Smooth muscle cell (in vitro differentiated cells): Measurements from ENCODE around the gene PTGER1. TPM values are rescaled to one million over a fixed set of nuclear protein-coding genes. Genes with fewer than 3 reads are reported as not detected.

Experiments
- DNase-seq: peaks from one replicate; lab custom pipeline; 2025; ENCODE audit not compliant: unreplicated experiment; lab: John Stamatoyannopoulos, UW
- H2AFZ ChIP-seq: fragments of 200-600 bp; sonication (generic); 2 replicates; pipeline ENCODE4 v1.6.0; 2016; ENCODE audit warnings: antibody characterized with exemption, low read depth, mild to moderate bottlenecking
- H3F3A ChIP-seq: fragments of 200-600 bp; sonication (generic); 2 replicates; pipeline ENCODE4 v1.6.0; 2017; ENCODE audit warnings: antibody characterized with exemption, low read depth
- H3K27ac ChIP-seq: fragments of 200-600 bp; sonication (generic); 2 replicates; pipeline ENCODE4 v1.5.1; 2016; ENCODE audit warnings: low read depth, mild to moderate bottlenecking
- H3K27me3 ChIP-seq: fragments of 200-600 bp; sonication (generic); 2 replicates; pipeline ENCODE4 v1.6.1; 2016; ENCODE audit warnings: low read depth, mild to moderate bottlenecking
- H3K36me3 ChIP-seq: fragments of 200-600 bp; sonication (generic); 2 replicates; pipeline ENCODE4 v1.5.1; 2016; ENCODE audit warnings: low read depth
- H3K4me1 ChIP-seq: fragments of 200-600 bp; sonication (generic); 2 replicates; pipeline ENCODE4 v1.5.1; 2016; ENCODE audit warnings: low read depth
- H3K4me2 ChIP-seq: fragments of 200-600 bp; sonication (generic); 2 replicates; pipeline ENCODE4 v1.6.0; 2016; ENCODE audit warnings: mild to moderate bottlenecking
- H3K4me3 ChIP-seq: fragments of 200-600 bp; sonication (generic); 2 replicates; pipeline ENCODE4 v1.5.1; 2016; ENCODE audit warnings: mild to moderate bottlenecking
- H3K79me2 ChIP-seq: fragments of 200-600 bp; sonication (generic); 2 replicates; pipeline ENCODE4 v1.6.0; 2016; ENCODE audit warnings: low read depth, mild to moderate bottlenecking
- H3K9ac ChIP-seq: fragments of 200-600 bp; sonication (generic); 2 replicates; pipeline ENCODE4 v1.6.0; 2016; ENCODE audit warnings: low read depth
- H3K9me3 ChIP-seq: fragments of 200-600 bp; sonication (generic); replicated peaks from 2 replicates; pipeline ENCODE4 v1.5.1; 2016; ENCODE audit warnings: low read depth
- H4K20me1 ChIP-seq: fragments of 200-600 bp; sonication (generic); 2 replicates; pipeline ENCODE4 v1.6.0; 2016; ENCODE audit warnings: low read depth
- WGBS: methylation state at CpG from one replicate; pipeline ENCODE4 v1.1.7; 2016; ENCODE audit warnings: low lambda C conversion rate; 5-methylcytosine and 5-hydroxymethylcytosine counted together
- polyA plus RNA-seq: library from polyadenylated mRNA; unstranded; fragments of >200 nt; fragmentation: Nextera tagmentation; extraction: Ambion mirVana; gene quantifications from 2 replicates; pipeline ENCODE4 v1.2.1, GENCODE V29; 2016
- total RNA-seq: library from RNA; depleted of rRNA; stranded (reverse); fragments of >200 nt; gene quantifications from 2 replicates; pipeline ENCODE4 v1.2.3, GENCODE V29; 2014
- TF ChIP-seq, protein P1 (sequence below): fragments of 200-600 bp; sonication (generic); IDR thresholded peaks from 2 replicates; pipeline ENCODE4 v1.5.1; 2017; ENCODE audit warnings: borderline replicate concordance, mild to moderate bottlenecking, antibody characterized with exemption; ENCODE audit not compliant: insufficient read depth, poor library complexity, severe bottlenecking

Gene PTGER1
- total and polyA plus RNA-seq, 2 experiments from 2014 or later: 0.27 to 1.0 TPM

DNA sequence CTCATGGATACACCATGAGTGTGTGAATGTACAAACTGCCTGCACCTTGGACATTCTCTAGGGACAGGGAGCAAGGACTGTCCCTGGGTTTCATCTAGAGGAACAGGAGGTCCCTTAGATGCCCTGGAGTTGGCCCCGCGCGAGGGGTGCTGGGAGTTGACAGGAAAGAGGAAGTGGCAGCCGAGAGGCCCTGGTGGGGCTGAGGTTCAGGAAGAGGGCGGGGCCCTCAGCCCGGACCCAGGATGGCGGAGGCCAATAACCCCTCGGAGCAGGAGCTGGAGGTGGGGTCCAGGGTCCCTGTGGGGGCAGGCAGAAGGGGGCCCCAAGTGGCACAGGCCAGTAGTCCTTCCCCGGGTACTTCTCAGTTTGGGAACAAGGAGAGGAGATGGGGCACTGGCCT lies 35.1 kb downstream of the PTGER1 start:
- H3F3A ChIP-seq: no peaks in the 10 kb centered on the region

DNA sequence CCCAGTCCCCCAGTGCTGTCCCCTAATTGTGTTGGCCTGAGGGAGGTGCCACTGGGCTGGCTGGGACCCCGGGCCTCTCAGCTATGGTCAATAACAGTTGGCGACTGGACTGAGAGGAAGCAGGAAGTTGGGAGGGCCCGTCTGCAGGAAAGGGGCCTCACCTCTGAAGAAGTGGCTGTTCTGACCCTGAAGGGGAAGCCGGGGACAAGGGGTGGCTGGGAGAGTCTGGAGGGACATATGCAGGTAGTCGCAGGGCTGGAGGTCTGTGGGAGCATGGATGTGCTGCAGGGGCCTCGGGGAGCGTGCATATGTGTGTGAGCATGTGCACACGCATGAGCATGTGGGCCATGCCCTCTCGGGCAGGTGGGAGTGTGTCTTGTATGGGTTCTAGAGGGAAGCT lies 36.1 kb downstream of the PTGER1 start:
- Histone ChIP-seq H4K20me1 (peaks cover 40% of the 10 kb centered on the region), H3K9ac (no peak overlapping the region), H3K27ac (no peak overlapping the region), H3K4me3 (no peak overlapping the region), H3F3A (no peaks in the 10 kb centered on the region), H3K4me1 (no peaks in the 10 kb centered on the region), H3K27me3 (no peaks in the 10 kb centered on the region), H2AFZ (no peak overlapping the region), H3K4me2 (no peak overlapping the region), H3K9me3 (no peaks in the 10 kb centered on the region), H3K79me2 (peaks cover 16% of the 10 kb centered on the region), H3K36me3 (no peaks in the 10 kb centered on the region)
- WGBS: 95% methylated on average over 9 of the region's 9 CpGs
- TF ChIP-seq, protein P1, sequence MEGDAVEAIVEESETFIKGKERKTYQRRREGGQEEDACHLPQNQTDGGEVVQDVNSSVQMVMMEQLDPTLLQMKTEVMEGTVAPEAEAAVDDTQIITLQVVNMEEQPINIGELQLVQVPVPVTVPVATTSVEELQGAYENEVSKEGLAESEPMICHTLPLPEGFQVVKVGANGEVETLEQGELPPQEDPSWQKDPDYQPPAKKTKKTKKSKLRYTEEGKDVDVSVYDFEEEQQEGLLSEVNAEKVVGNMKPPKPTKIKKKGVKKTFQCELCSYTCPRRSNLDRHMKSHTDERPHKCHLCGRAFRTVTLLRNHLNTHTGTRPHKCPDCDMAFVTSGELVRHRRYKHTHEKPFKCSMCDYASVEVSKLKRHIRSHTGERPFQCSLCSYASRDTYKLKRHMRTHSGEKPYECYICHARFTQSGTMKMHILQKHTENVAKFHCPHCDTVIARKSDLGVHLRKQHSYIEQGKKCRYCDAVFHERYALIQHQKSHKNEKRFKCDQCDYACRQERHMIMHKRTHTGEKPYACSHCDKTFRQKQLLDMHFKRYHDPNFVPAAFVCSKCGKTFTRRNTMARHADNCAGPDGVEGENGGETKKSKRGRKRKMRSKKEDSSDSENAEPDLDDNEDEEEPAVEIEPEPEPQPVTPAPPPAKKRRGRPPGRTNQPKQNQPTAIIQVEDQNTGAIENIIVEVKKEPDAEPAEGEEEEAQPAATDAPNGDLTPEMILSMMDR: no peak
- no peak for DNase-seq

More for the DNA sequence above, 35.1 kb downstream of the PTGER1 start:
- no peaks in the 10 kb centered on the region for H3K9me3 ChIP-seq
- no peaks in the 10 kb centered on the region for H3K27me3 ChIP-seq
- WGBS: 77% methylated on average over 9 of the region's 9 CpGs
- H3K36me3 ChIP-seq: no peaks in the 10 kb centered on the region
- no peak overlapping the region for H3K27ac ChIP-seq
- no peaks in the 10 kb centered on the region for H3K4me1 ChIP-seq
- H4K20me1 ChIP-seq: peaks cover 31% of the 10 kb centered on the region
- H3K9ac ChIP-seq: no peak overlapping the region
- peaks cover 16% of the 10 kb centered on the region for H3K79me2 ChIP-seq
- no peak overlapping the region for H3K4me2 ChIP-seq
- TF ChIP-seq, protein P1: no peak
- no peak overlapping the region for H2AFZ ChIP-seq
- no peak overlapping the region for H3K4me3 ChIP-seq
- no peak for DNase-seq

DNA sequence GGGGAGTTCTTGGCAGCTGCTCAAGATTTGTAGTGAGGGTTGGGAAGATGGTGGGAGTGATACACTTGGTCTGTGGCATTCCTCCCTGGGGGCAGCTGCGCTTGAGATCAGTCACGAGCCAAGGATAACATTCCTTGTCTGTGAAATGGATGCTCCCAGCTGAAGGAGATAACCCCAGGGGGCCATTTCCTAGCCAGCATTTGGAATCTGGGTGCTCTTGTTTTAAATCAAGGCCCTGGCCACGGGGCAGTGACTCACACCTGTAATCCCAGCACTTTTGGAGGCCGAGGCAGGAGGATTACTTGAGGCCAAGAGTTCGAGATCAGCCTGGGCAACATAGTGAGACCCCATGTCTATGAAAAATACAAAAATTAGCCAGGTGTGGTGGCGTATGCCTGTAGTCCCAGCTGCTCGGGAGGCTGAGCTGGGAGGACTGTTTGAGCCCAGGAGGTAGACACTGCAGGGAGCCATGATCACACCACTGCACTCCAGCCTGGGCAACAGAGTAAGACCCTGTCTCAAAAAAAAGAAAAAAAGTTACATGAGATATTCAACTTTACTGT lies 37.5 kb downstream of the PTGER1 start:
- H3K4me3 ChIP-seq: no peak overlapping the region
- peaks cover 16% of the 10 kb centered on the region for H3K79me2 ChIP-seq
- TF ChIP-seq, protein P1: no peak
- no peak overlapping the region for H3K9ac ChIP-seq
- H3F3A ChIP-seq: no peaks in the 10 kb centered on the region
- no peak for DNase-seq
- H3K4me2 ChIP-seq: no peak overlapping the region
- H3K4me1 ChIP-seq: no peaks in the 10 kb centered on the region
- no peak overlapping the region for H3K27ac ChIP-seq
- peaks cover 40% of the 10 kb centered on the region for H4K20me1 ChIP-seq
- 96% methylated on average over 7 of the region's 7 CpGs for WGBS
- H3K27me3 ChIP-seq: no peaks in the 10 kb centered on the region
- H2AFZ ChIP-seq: no peak overlapping the region
- no peaks in the 10 kb centered on the region for H3K36me3 ChIP-seq
- H3K9me3 ChIP-seq: no peaks in the 10 kb centered on the region

DNA sequence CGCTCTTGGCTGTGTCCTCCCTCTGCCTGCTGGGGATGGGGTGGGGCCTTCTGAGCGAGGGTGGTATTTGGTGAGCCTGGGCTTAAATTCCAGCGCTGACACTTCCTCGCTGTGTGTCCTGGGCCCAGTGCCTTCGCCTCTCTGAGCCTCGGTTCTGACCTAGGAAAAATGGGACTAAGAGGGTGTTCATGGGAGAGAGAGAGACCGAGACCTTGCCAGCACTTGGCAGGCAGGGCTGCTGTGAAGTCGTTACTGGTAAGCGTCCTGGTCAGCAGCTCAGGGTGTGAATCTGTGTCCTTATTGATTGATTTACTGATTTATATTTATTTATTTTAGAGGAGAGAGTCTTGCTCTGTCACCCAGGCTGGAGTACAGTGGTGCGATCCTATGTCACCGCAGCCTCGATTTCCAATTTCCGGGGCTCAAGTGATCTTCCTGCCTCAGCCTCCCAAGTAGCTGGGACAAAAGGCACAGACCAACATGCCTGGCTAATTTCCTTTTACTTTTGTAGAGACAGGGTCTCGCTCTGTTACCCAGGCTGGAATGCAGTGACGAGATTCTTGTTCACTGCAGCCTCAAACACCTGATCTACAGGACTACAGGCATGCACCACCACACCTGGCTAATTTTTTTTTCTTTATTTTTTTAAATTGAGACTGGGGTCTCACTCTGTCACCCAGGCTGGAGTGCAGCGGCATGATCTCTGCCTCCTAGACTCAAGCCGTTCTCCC lies 39.7 kb downstream of the PTGER1 start:
- Histone ChIP-seq H3K4me3 (no peak overlapping the region), H3K9ac (no peak overlapping the region), H3K4me2 (no peak overlapping the region), H3K4me1 (no peaks in the 10 kb centered on the region), H4K20me1 (peaks cover 38% of the 10 kb centered on the region), H2AFZ (no peak overlapping the region), H3K79me2 (peaks cover 16% of the 10 kb centered on the region), H3F3A (no peaks in the 10 kb centered on the region), H3K27me3 (peaks cover 6% of the 10 kb centered on the region), H3K27ac (no peak overlapping the region), H3K36me3 (no peaks in the 10 kb centered on the region), H3K9me3 (no peaks in the 10 kb centered on the region)
- 94% methylated on average over 16 of the region's 17 CpGs for WGBS
- DNase-seq: no peak
- TF ChIP-seq, protein P1: no peak
